Measurements from ENCODE around the gene CDKN2AIPNL. TPM values are rescaled to one million over a fixed set of nuclear protein-coding genes. Genes with fewer than 3 reads are reported as not detected.

Gene CDKN2AIPNL
- total and polyA plus RNA-seq, 2 of the 4 experiments (the other 2 are of a cell fraction), result 14.0 to 18.1 TPM

GRCh38 chr5:134422791-134423365, 11.2 kb upstream of the CDKN2AIPNL start:
- H3K9ac ChIP-seq (ENCODE audit: low read depth, low read length), result no peak overlapping the region
- POLR2A ChIA-PET (ENCODE audit: unreplicated experiment), result no interaction called here
- dilution Hi-C loops (cut with HindIII; ENCODE audit: low sequenced_read_pairs, unreplicated experiment) (no loop called here), intact Hi-C loops (cut with micrococcal nuclease) (no loop called here), in situ Hi-C loops (cut with MboI; ENCODE audit: low sequenced_read_pairs) (no loop called here)
- H3K79me1 ChIP-seq (ENCODE audit: low read depth in 1 of 2, low read length in 2 of 2), result no peaks in the 10 kb centered on the region
- no peak overlapping the region for H2BK5ac ChIP-seq (ENCODE audit: low read depth, low read length, poor library complexity, severe bottlenecking)
- H2AFZ ChIP-seq (replicated peaks; ENCODE audit: low read length, poor library complexity), result no peak overlapping the region
- DNase-seq (no peak), ATAC-seq (ENCODE audit: low read depth) (no peak)
- no peak overlapping the region for H3K4me2 ChIP-seq (ENCODE audit: low read depth, low read length)
- H3K9me3 ChIP-seq (ENCODE audit: control insufficient read depth, insufficient read depth, low read length), result peaks cover 4% of the 10 kb centered on the region; the same call in 1 of the 2 replicates
- no peak overlapping the region for H2AK9ac ChIP-seq (replicated peaks; ENCODE audit: low read depth, low read length, poor library complexity)
- H4K8ac ChIP-seq (ENCODE audit: low read depth in 2 of 2, low read length in 2 of 2), result no peak overlapping the region
- H3K18ac ChIP-seq (ENCODE audit: low read depth, low read length), result no peak overlapping the region
- CTCF ChIA-PET, result no interaction called here
- H3K4me3 ChIP-seq (ENCODE audit: insufficient read depth, low read depth, low read length), result no peak overlapping the region
- H3K4me1 ChIP-seq (ENCODE audit: control insufficient read depth, insufficient read depth, low read length), result no peaks in the 10 kb centered on the region; the same call in 1 of the 2 replicates
- TF ChIP-seq POLR2A (IDR thresholded peaks at IDR 0.05; ENCODE audit: low read depth, low read length), result no peak
- TF ChIP-seq NFE2L2 (IDR thresholded peaks at IDR 0.05; ENCODE audit: low read depth, low read length), result no peak
- no peak for TF ChIP-seq FOS (IDR thresholded peaks at IDR 0.05; ENCODE audit: low read depth, low read length)
- TF ChIP-seq SMC3 (IDR thresholded peaks at IDR 0.05; ENCODE audit: low read depth, low read length), result no peak
- TF ChIP-seq CHD1 (IDR thresholded peaks at IDR 0.05; ENCODE audit: low read depth, low read length), result no peak
- no peak for TF ChIP-seq USF2 (IDR thresholded peaks at IDR 0.05; ENCODE audit: low read depth, low read length)
- TF ChIP-seq RFX5 (IDR thresholded peaks at IDR 0.05; ENCODE audit: low read depth, low read length), result no peak
- no peak for TF ChIP-seq CTCF (conservative IDR thresholded peaks at IDR 0.05; ENCODE audit: low read depth, low read length)
- TF ChIP-seq RCOR1 (IDR thresholded peaks at IDR 0.05; ENCODE audit: insufficient replicate concordance, low read length), result no peak
- TF ChIP-seq MXI1 (IDR thresholded peaks at IDR 0.05; ENCODE audit: borderline replicate concordance, low read depth, low read length), result no peak
- no peak for TF ChIP-seq MAFK (IDR thresholded peaks at IDR 0.05; ENCODE audit: low read depth, low read length)
- TF ChIP-seq MAZ (IDR thresholded peaks at IDR 0.05; ENCODE audit: borderline replicate concordance, low read depth, low read length), result no peak
- TF ChIP-seq BHLHE40 (IDR thresholded peaks at IDR 0.05; ENCODE audit: low read depth, low read length), result no peak
- no peak for TF ChIP-seq RAD21 (IDR thresholded peaks at IDR 0.05; ENCODE audit: low read length)
- H4K20me1 ChIP-seq (ENCODE audit: insufficient read depth, low read length), result no peaks in the 10 kb centered on the region
- H3K23ac ChIP-seq (ENCODE audit: low read depth, low read length), result no peak overlapping the region
- no peak overlapping the region for H3K56ac ChIP-seq (ENCODE audit: extremely low read depth, insufficient read depth, low read length)
- no peak overlapping the region for H4K5ac ChIP-seq (ENCODE audit: low read depth, low read length)
- H3K14ac ChIP-seq (replicated peaks; ENCODE audit: low read depth, low read length), result no peak overlapping the region
- H3K36me3 ChIP-seq (ENCODE audit: control insufficient read depth, insufficient read depth, low read length), result no peaks in the 10 kb centered on the region
- H3K4ac ChIP-seq (ENCODE audit: low read depth, low read length), result no peak overlapping the region
- no TSS peak for BruUV-seq (replicated peaks)
- WGBS, 2 experiments (ENCODE audit: extremely low coverage in 2 of 2, insufficient read length in 1 of 2), result no CpG with 5 or more reads among the region's 7 CpGs
- no peak overlapping the region for H2BK15ac ChIP-seq (ENCODE audit: low read depth, low read length)
- H2BK20ac ChIP-seq (ENCODE audit: low read depth, low read length), result no peak overlapping the region
- H3K9me1 ChIP-seq (ENCODE audit: insufficient read depth, low read length), result no peaks in the 10 kb centered on the region
- no peak overlapping the region for H3K27ac ChIP-seq (ENCODE audit: insufficient read depth, low read length)
- no peak overlapping the region for H4K91ac ChIP-seq (ENCODE audit: insufficient read depth, low read depth, low read length)
- no peak overlapping the region for H2AK5ac ChIP-seq (ENCODE audit: low read depth, low read length)
- H2BK120ac ChIP-seq (ENCODE audit: low read depth, low read length), result no peak overlapping the region
- H3K27me3 ChIP-seq (ENCODE audit: control insufficient read depth, insufficient read depth, low read length), result no peaks in the 10 kb centered on the region
